Measurements from ENCODE around the gene SLC25A19. TPM values are rescaled to one million over a fixed set of nuclear protein-coding genes. Genes with fewer than 3 reads are reported as not detected.

Gene SLC25A19
- total and polyA plus RNA-seq, 2 of the 8 experiments (the other 6 are each of a cell fraction or from before 2014, with no cell fraction given) = 28.6 to 32.6 TPM

- Histone ChIP-seq H3K4ac (replicated peaks; ENCODE audit: insufficient read length, low read depth, low read length) (no peak overlapping the region), H3K18ac (ENCODE audit: extremely low read depth, low read length) (no peak overlapping the region), H3K4me2 (ENCODE audit: insufficient read depth in 1 of 2, low read depth in 2 of 2, low read length in 2 of 2) (no peak overlapping the region), H3K23me2 (ENCODE audit: low read depth, low read length) (no peaks in the 10 kb centered on the region), H4K8ac (ENCODE audit: extremely low read depth, insufficient read depth, low read length) (no peak overlapping the region; the same call in 1 of the 2 replicates), H4K20me1 (replicated peaks in 1 of 2; ENCODE audit: control insufficient read depth in 1 of 2, insufficient read depth in 2 of 2, low read length in 2 of 2) (peaks cover 0 to 13% of the 10 kb centered on the region in 2 experiments), H4K5ac (ENCODE audit: insufficient read length, low read depth, low read length) (no peak overlapping the region), H4K91ac (replicated peaks; ENCODE audit: insufficient read length, low read length) (no peak overlapping the region), H2BK120ac (replicated peaks; ENCODE audit: low read depth, low read length) (no peak overlapping the region), H3K36me3 (ENCODE audit: control insufficient read depth in 2 of 4, insufficient read depth in 4 of 4, low read length in 3 of 4) (peaks cover 23 to 78% (median 70%) of the 10 kb centered on the region in 4 experiments), H3K14ac (ENCODE audit: insufficient read length) (no peak overlapping the region), H3K4me1 (replicated peaks in 1 of 4; ENCODE audit: control insufficient read depth in 3 of 4, insufficient read depth in 4 of 4, low read length in 3 of 4) (no peaks in the 10 kb centered on the region), H2BK15ac (ENCODE audit: low read length) (no peak overlapping the region), H2BK20ac (ENCODE audit: low read length) (no peak overlapping the region), H2BK5ac (ENCODE audit: low read depth, low read length) (no peak overlapping the region), H3K79me1 (ENCODE audit: low read depth, low read length) (no peaks in the 10 kb centered on the region), H3K27ac (ENCODE audit: low read depth, low read length) (no peak overlapping the region), H2AFZ (ENCODE audit: low read length) (no peak overlapping the region), H3K27me3 (replicated peaks in 1 of 4; ENCODE audit: control insufficient read depth in 3 of 4, extremely low read depth in 1 of 4, insufficient read depth in 3 of 4, low read length in 3 of 4) (no peaks in the 10 kb centered on the region), H2AK5ac (ENCODE audit: low read depth, low read length) (no peak overlapping the region), H3K9me3 (ENCODE audit: insufficient read depth in 2 of 2, low read depth in 1 of 2, low read length in 1 of 2) (no peaks in the 10 kb centered on the region), H3K4me3 (ENCODE audit: extremely low read depth in 1 of 4, insufficient read depth in 2 of 4, low read depth in 3 of 4, low read length in 4 of 4) (no peak overlapping the region), H2BK12ac (ENCODE audit: low read depth, low read length) (no peak overlapping the region), H3K79me2 (ENCODE audit: control insufficient read depth in 1 of 2, insufficient read depth in 2 of 2, low read length in 2 of 2) (no peaks in the 10 kb centered on the region), H3K23ac (ENCODE audit: insufficient read length) (no peak overlapping the region), H3K9ac (replicated peaks in 1 of 4; ENCODE audit: extremely low read depth in 1 of 4, low read depth in 3 of 4, low read length in 3 of 4) (no peak overlapping the region), H3K56ac (replicated peaks; ENCODE audit: insufficient read length, low read depth, low read length) (no peak overlapping the region)
- FAIRE-seq (no peak), DNase-seq (ENCODE audit: low read depth in 1 of 2, low spot score in 2 of 2) (no peak)
- ChIA-PET CTCF (ENCODE audit: partially characterized antibody) (interaction anchor here (0.7 to 6.9 kb wide), 3 partner anchors 8 to 312 kb away, joined by 3 to 84 read pairs (median 3); no protein-coding TSS in a partner anchor), POLR2A (ENCODE audit: partially characterized antibody) (interaction anchor here (1.0 to 1.1 kb wide), 2 partner anchors 13 to 15 kb away, joined by 4 read pairs; no protein-coding TSS in a partner anchor)
- 93% methylated on average over 13 of the region's 13 CpGs; no CpG with 5 or more reads in 1 of the 2 experiments for WGBS, 2 experiments (ENCODE audit: extremely low coverage in 1 of 2, insufficient coverage in 1 of 2, insufficient read length in 1 of 2, insufficient replicate concordance in 2 of 2, low coverage in 1 of 2, low lambda C conversion rate in 2 of 2, missing lambda C conversion rate in 1 of 2)
- TF ChIP-seq CHD2 (IDR thresholded peaks at IDR 0.05; ENCODE audit: low read length) = no peak
- no peak for TF ChIP-seq NRF1 (IDR thresholded peaks at IDR 0.05; ENCODE audit: low read depth, low read length)
- TF ChIP-seq PHF8 (conservative IDR thresholded peaks at IDR 0.05; ENCODE audit: low read depth, low read length) = no peak
- TF ChIP-seq ZNF274 (IDR thresholded peaks at IDR 0.05; ENCODE audit: borderline replicate concordance, extremely low read depth, low read length) = no peak
- TF ChIP-seq EZH2 (IDR thresholded peaks at IDR 0.05; ENCODE audit: low read depth, low read length, severe bottlenecking) = no peak
- no peak for TF ChIP-seq SIN3A (conservative IDR thresholded peaks at IDR 0.05 in 1 of 2, IDR thresholded peaks at IDR 0.05 in 1 of 2; ENCODE audit: low read depth in 1 of 2, low read length in 2 of 2)
- TF ChIP-seq TEAD4 (IDR thresholded peaks at IDR 0.05; ENCODE audit: low read depth, low read length) = no peak
- no peak for TF ChIP-seq SRF (IDR thresholded peaks at IDR 0.05; ENCODE audit: low read depth, low read length)
- no peak for TF ChIP-seq MAFK (IDR thresholded peaks at IDR 0.05; ENCODE audit: low read depth, low read length)
- TF ChIP-seq HDAC2 (IDR thresholded peaks at IDR 0.05; ENCODE audit: borderline replicate concordance in 1 of 2, low read depth in 2 of 2, low read length in 2 of 2) = no peak
- TF ChIP-seq MAX (IDR thresholded peaks at IDR 0.05) = no peak
Measured at GRCh38 chr17:75232786-75233185, 56.4 kb downstream of the SLC25A19 start.
